NCI-H460 (cell line): ENCODE data around the gene RPL29. TPM values are rescaled to one million over a fixed set of nuclear protein-coding genes. Genes with fewer than 3 reads are reported as not detected.
A peak's percentile ranks its signal among the peaks of the same experiment; 100 is the strongest.

Experiments
- DNase-seq: peaks from one replicate; pipeline ENCODE4 v3.0.0-alpha.2; 2016; ENCODE audit warnings: low read depth; ENCODE audit errors: extremely low read depth
- total RNA-seq: library from RNA; depleted of rRNA; stranded (reverse); fragments of >200 nt; shearing (Covaris generic); gene quantifications from 2 replicates; pipeline ENCODE4 v1.2.3, GENCODE V29; 2014

The RPL29 gene
- total RNA-seq, 1 experiment from 2014 or later = 1,701 TPM

DNA sequence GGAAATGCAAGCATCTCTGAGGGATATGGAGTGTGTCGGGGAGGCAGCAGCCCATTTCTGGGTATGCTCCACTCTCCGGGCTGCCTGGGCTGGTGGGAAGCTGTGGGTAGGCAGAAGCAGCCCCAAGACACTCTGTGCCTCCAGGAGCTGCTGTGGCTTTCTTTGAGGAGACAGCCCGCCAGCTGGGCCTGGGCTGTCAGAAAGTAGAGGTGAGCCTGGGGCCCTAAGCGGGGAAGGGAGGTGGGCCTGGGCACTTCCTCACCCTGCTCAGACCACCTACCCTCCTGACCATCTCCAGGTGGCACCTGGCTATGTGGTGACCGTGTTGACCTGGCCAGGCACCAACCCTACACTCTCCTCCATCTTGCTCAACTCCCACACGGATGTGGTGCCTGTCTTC is 10.6 kb downstream of the RPL29 start:
- no peak for DNase-seq

DNA sequence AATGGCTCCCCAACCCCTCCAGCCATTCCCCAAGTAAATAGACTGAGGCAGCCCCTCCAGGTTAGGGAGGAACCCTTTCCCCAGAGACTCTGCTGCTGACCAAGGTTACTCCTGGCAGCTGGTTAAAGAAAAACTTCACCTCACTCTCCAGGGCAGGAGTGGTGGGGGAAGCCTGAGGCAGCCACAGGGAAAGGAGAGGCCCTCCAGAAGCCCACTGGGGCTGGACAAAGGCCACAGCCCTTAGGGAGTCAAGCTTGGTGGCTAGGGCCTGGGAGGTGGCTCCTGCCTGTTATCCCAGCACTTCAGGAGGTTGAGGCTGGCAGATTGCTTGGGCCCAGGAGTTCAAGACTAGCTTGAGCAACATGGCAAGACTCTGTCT is 11.4 kb downstream of the RPL29 start:
- no peak for DNase-seq

DNA sequence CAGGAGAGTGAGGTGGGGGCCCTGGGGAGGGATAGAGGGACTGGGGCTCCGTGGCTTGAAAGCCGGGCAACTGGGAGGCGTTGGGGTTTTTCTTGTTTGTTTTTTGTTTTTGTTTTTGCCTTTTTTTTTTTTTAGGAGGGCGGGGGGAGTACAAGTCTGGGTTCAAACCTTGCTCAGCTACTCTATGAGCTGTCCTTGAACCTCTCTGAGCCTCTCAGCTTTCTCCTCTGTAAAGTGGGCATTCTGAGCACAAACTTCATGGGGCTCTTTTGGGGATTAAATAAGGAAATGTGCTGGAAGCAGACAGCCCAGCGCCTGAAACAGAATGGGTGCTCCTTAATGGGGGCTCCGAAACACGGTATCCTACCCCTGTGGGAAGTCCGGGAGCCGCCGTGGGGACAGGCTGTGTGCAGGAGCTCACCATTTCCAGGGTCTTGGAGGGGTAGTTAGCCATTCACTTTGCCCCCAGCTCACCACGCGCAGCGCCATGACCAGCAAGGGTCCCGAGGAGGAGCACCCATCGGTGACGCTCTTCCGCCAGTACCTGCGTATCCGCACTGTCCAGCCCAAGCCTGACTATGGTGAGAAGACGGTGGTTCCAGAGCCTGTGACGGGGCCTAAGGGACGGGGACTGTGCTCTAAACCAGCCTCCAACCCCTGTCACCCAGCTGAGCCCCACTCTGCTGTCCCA is 12.0 kb downstream of the RPL29 start:
- DNase-seq = no peak

DNA sequence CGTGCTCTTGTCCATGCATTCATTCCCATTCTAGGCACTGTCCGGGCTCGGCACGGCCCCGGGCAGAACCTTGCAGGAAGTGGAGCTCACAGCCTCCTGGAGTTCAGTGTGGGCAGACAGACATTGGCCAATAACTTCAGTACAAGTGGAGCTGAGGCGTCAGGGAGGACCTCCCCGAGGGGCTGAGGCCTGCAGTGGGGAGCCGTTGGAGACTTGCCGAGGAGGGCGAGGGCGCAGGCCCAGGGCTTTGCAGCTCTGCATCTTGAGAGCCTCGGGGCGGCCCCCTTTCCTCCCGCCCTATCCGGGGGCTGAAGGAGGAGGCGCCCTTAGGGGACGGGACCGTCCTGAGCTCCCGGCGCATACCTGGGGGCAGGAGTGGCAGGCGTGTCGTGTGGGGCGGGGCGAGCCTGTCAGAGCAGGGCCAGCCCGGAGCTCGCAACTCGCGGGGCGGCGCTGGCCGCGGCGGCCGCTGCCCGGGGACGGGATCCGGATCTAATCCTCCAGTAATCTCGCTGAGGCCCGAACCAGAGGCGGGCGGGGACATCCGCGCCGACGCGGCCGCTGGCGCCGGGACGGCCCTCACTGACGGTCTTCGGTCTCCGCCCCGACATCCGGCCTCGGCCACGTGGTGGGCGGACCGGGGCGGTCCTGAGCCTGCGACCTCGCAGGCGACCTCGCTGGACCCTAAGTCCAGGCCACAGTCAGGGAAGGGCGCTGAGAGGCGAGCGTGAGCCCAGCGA is 12.7 kb downstream of the RPL29 start, which contains the start of gene ACY1:
ACY1 (plus strand) TSS at position 698 of the 740 bp plus-strand sequence. CDS start 530 bp downstream, outside the sequence.
- peak; percentile 61 for DNase-seq

DNA sequence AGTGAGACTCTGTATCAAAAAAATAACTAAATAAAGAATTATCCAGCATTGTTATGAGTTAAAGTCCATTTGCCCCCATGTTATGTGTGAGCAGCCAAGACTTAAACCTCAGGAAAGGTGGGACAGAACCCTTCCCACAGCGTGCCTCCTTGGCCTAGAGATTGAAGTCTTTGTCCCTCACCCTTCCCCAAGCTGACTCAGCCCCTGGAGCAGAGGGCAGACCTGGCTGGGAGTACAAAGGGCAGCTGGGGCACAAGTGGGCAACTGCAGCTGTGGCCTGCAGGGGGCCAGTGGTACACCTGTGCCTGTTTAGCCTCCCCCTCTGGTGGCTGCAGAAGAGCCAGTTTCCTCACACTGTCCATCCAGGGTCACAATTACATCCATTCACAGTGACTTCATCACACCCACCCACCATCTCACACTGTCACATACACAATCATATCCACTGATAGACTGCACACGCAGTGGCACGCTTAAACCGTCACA is 13.3 kb downstream of the RPL29 start:
- peak; percentile 20 for DNase-seq

DNA sequence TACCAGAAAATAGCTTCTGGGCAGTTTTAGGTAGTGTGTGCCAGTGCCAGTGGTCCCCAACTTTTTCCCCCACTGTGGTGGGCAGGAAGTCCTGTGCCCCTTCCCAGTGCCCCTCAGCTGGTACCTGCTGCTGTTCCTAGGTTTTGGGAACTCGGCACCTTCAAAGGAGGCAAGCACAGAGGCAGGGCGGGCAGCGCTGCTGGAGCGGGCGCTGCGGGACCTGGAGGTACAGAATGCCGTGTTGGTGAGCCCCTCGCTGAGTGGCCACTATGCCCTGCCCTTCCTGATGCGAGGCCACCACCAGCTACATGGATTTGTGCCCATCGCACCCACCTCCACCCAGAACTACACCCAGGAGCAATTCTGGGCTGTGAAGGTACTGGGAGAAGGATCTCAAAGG is 15.4 kb downstream of the RPL29 start:
- DNase-seq = no peak

DNA sequence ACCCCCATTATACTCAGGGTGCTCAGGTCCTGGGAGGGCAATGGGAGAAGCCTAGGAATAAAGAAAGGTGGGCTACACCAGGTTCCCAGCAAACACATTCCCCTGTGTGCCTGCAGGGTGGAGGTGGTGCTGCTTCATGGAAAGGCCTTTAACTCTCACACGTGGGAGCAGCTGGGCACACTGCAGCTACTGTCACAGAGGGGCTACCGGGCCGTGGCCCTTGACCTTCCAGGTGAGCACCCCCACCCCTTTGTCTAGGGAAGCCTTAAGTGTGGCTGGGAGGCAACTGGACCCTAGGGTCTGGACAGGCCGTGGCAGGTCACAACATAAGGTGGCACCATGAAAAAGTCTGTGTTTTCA is 17.6 kb downstream of the RPL29 start:
- no peak for DNase-seq

DNA sequence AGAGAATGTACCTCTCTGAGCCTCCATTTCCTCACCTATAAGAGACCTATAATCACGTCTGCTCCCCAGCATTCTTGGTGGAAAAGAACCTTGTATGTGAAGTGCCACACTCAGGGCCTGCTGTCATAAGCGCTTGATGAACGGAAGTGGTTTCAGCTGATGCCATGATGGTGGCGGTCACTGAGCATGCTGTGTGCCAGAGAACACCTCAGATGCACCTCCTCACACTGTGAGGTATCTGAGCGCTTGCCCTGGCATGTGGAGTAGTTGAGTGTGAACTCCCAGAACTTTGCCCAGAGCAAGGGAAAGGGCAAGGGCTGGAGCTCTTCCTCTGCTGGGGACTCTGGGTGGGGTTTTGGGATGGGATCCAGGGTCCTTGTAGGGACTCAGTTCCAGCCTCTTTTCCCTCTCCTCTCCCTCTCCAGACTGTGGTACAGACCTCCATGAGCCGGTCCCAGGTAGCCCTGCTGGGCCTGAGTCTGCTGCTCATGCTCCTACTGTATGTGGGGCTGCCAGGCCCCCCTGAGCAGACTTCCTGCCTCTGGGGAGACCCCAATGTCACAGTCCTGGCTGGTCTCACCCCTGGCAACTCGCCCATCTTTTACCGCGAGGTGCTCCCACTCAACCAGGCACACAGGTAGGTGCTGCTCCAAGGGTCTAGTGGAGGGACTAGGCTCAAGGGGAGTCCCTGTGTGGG is 18.1 kb downstream of the RPL29 start:
- no peak for DNase-seq

DNA sequence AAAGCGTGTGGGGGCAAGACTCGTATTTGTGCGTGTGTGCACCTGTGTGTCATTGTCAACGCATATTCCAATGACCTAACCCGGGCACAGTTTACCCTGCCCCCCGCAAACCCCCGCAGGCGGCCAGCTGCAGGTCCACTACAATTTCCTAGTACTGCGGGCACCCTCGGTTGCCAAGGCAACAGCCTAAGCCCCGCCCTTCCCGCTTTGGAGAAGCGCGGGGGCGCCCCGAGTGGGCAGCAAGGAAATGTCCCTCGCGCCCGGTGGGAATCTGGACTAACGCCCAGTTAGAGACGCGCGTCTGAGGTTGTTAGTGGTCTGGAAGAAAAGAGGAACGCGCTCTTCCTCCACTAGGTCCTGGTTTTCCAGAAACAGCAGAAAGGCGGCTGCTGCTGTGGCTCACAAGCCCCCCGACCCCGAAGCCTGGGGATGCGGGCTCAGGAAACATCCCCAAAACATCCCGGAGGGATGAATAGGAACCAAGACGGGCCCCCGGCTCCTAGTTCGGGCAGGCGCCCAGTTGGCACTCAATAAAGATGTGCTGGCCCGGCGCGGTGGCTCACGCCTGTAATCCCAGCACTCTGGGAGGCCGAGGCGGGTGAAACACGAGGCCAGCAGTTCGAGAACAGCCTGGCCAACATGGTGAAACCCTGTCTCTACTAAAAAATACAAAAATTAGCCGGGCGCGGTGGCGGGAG is 19.7 kb downstream of the RPL29 start:
- no peak for DNase-seq

DNA sequence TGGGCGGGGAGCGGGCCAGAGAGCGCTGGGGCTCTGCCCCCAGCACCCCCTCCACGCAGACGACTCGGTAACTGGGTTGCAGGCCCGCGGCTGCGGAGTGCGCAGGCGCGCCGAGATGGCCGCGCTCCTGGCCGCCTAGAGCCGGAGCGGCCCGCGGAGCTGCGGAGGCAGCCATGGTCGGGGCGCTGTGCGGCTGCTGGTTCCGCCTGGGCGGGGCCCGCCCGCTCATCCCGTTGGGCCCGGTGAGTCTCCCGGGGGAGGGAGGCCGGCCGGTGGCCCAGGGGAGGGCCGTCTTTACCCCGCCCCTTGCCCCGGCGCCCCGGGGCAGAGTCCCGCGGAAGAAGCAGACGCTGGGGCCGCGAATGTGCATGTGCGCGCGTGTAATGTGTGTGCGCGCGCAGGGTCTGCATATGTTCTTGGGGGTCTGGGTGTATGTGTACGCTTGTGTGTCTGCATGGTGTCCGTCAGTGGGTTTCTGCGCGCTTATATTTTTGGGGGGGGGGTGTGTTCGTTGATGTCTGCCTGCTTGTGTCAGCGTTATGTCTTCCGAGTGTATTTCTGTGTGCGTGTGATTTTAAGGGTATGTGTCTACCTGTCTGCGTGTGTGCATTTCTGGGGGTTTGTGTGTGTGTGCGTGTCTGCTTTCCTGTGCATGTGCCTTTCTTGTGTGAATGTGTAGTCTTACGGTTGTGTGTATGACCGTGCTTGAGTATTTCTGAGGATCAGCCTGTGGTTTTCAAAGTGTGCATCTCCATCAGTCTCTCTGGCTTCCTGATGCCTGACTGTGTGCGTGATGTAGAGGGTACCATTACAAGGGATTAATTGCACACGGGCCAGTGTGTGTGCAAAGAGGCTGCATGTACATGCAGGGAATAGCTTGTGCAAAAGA is 20.5 kb downstream of the RPL29 start, which contains the start of gene ABHD14A:
ABHD14A (plus strand) TSS at position 102 of the 889 bp plus-strand sequence; CDS start at position 174, 72 bp downstream.
- peak; percentile 44 for DNase-seq

DNA sequence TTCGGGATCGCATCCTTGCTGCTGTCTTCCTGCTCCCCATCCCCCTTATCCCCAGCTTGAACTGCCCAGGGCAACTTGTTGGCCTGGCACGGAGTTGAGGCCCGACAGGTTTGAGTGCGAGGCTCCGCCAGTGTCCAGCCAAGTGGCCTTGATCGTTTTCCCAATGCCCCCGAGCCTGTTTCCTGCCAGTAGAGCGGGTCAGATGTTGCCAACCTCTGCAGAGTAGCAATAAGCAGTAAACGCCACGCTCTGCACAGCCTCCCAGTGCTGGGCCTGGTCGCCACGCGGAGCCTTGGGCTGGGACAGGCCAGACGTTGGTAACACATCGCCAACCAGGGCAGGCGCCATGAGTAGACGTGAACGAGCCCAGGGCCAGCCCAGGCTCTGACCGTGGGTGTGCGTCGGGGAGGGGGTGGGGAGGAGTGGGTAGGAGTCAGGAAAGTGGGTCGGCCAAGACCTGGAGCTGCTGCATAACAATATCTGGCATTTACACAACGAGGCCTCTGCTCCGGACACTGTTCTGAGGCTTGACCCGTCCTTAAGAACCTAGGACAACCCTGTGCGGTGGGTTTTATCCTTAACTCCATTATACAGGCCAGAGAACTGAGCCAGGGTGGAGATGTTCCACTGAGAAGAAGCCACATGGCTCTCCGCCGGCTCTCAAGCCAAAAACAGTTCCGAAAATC is 21.3 kb downstream of the RPL29 start:
- DNase-seq = no peak

DNA sequence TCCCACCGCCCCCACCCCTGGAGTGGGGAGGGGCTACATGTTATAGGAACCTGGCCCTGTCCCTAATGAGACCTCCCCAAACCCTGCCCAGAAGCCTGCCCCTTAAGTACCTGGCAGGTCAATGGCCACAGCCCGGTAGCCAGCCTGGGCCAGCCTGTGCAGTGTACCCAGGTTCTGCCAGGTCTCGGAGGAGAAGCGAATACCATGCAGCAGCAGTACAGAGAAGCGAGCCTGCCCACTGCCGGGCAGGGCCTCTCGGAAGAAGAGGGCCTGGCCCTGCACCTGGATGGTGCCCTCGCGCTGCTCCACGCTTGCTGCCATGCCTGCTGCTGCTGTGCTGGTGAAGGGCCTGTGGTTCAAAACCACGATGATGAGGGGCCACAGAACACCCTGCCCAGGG is 24.3 kb downstream of the RPL29 start:
- no peak for DNase-seq

DNA sequence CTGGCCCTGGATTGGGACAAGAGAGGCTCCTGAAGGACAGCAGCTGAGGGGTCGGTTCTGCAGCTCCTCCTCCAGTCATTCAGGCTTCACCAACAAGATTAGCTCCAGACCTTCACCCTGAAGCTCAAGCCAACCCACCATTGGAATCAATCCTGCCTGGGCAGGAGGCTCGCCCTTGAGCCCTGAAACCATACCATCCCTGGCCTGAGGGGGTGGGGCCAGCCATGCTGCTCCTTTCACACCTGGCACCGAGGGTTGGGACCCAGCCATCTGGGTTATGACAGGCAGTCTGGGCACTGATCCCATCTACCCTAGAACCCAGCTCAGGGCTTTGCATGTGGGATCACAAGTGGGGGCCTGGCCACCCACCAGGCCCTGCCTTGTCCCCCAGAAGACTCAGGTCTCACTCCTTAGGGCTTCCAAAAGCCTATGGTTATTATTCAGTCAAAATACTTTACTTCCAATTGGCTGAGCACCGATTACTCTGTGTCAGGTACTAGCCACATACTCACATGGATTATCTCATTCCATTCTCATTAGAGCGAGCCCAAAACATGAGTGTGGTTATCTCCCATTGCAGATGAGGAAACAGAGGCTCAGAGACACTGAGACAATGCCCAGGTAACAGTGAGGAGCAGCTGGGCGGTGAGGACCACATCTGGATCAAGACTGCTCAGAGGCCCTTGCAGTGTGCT is 24.9 kb downstream of the RPL29 start:
- no peak for DNase-seq

DNA sequence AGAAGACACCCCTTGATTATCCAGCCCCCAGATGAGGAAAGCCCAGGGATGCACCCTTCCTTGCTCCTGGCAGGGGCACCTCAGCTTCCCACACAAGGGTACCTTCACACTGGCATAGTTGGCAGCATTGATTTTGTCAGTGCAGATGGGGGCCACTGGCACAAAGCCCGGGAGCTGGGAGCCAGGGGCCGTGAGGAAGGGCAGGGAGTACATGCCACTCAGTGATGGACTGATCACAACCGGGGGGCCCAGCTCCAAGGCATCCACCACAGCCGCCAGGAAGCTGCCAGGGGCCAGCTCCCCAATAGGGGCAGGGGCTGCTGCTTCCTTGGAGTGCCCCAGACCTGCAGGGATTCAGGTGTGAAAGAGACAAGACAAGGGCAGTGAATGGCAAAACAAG is 25.9 kb downstream of the RPL29 start:
- DNase-seq = no peak

DNA sequence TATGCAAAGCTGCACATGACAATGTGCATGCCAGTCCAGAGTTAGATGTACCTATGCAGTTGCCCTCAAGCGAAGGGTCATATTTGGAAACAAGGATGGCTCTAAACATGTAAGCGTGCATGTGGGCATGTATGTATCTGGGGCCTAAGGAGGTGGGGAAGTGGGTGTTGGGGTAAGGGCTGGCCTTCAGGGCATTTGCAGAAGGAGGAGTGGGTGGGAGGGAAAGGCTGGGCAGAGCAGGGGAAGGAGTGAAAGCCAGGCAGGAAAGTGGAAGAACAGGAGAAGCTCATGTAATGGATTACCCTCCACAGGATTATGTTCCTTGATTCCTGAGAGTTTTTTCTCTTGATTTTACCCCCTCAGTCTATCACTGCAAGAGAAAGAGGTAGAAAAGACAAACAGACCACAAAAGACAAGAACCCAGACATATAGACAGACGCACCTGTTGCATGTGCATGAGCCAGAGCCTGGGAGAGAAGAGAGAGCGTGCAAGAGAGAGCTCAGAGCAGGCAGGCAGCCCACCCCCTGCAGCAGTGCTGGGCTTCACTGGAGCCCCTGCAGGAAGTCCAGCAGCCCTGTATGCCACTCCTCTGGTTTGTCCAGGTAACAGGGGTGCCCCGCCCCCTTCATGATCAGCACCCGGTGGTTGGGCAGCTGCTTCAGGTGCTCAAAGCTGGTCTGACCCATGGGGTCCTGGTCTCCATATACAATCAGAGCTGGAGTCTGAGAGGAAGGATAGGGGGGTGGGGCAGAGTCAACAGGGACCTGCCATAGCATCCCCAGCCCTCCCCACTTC is 26.6 kb downstream of the RPL29 start:
- no peak for DNase-seq

DNA sequence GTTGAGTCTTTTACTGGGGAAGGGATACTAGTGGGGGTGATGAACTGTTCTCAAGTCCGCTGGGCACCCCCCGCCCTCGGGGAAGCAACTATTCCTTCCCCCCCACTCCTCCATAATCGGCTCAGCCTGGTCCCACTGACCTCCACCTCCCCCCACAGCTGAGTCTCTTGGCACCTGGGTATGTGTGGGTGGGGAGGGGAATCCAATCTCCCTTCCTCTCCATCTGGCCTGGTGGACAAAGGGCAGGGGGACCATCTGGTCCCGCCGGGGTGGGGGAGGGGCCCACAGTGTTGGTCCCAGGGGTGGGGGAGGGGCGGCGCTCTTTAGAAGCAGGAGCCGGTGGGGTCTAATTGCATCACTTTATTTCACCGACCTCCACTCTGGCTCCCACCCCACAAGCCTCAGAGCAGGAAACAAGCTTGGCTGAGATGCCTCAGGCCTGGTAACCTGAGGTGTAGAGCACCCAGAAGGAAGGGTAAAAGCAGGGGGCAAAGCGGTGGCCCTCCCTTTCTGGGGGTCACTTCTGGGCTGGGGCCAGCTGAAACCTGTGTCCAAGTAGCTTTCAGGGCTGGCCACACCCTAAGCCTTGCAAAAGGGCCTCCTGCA is 27.4 kb downstream of the RPL29 start:
- no peak for DNase-seq

DNA sequence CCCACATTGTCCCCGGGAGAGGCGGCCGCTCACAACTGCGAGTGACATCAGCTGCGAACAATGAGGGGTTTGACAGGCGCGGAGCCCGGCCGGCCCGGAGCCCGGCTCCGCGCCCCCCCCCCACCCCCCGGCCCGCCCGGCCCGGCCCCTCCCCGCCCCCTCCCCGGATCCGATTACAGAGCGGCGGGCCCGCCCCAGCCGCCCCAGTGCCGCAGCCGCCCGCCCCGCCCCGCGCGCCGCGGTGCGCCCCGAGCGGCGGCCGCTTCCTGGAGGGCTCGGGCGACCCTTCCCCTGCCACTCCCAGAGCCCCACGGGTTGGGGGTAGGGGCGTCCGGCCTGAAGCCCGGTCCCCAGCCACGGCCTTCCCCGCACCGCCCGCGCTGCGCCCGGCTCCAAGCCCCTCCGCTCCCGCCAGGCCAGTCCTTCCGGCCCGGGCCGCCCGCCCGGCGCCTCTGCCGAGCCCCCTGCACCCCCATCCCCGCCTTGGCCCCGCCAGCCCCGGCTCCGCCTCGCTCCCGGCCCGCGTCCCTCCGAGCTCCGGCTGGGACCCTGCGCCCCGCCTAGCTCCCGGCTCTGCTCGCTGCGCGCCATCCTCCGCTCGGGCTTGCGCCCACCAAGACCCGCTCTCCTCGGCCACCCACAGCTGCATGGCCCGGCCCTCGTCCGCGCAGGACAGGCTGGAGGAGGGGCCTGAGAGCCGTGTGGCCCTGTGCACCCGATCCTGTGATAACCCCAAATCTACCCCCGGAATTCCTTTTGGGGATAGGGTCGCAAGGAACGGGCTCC is 28.1 kb downstream of the RPL29 start, which contains the start of gene PCBP4:
PCBP4 (minus strand) TSS at position 71 of the 786 bp plus-strand sequence. CDS start 6,214 bp downstream, outside the sequence.
- DNase-seq = peak; percentile 29
